Activated CD8-positive, alpha-beta memory T cell treated with anti-CD3 and anti-CD28 coated beads, Interleukin-2, amount 50 U/mL, for 24 hours (primary cell): ENCODE data around the gene PLXNA1.

Experiments used
- DNase-seq: peaks from one replicate; pipeline ENCODE4 v3.0.0-alpha.2; 2020; ENCODE audit errors: extremely low read depth

Gene PLXNA1

DNA sequence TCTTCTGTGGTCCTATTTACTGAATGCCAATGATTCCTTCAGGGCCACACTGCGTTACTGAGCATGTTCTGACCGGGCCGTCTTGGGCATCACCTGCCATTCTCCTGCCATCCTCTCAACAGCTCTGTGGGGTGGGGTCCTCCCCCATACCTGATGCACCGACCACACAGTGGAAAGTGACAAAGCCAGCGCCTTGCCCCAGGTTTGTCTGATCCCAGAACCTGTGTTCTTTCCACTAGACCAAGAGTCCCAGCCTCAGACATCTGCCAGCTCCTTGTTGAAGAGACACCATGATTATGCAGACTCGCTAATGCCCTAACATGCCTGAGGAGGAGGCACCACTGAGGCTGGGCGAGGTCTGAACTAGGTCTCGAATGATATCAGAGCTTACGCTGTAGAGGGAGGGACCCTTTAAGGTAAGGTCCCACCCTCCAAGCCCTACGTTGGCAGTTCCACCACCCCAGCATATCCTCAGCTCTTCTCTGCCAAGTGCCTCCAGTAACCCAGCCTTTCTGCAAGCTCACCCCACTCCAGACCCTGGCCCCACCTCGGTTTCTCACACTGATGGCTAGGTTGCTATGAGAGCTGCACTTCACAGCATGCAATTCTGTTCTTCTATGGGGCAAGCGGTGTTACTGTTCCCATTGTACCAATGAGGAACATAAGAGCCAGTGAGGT, 29.8 kb upstream of the PLXNA1 start:
- no peak for DNase-seq

DNA sequence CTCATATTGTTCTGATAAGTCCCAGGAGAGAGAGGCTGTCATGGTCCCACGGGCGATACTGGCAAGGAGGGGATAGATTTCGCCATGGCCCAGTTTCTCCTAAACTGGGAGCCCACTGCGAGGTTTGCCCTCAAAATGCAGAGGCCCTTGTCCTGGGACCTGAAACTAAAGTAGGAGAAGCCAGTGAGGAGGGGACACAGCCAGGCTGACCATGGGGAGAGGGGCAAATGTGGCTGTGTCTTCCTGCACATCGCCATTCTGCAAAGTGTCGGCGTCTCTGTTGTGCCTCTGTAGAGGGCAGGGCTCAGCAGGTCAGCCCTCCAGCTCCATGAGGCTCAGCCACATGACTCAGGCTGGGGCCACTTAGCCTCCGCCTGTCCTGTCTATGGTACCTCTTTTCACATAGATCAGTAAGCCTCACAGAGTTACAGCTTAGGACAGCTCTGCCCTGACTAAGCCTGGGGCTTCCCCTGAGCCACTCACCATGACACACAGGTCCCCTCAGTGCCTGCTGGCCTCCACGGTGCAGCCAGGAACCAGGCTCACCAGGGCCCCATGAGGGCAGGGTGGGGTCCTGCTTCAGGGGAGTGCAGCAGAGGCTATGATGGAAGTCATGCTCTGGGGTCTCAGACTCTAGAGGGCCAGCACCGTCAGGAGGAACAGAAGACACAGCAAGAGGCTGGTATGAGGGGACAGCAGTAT, 28.6 kb upstream of the PLXNA1 start:
- DNase-seq, result no peak

- DNase-seq, result no peak
These were observed 27.7 kb upstream of the PLXNA1 start for GRCh38 chr3:126955004-126955790.

DNA sequence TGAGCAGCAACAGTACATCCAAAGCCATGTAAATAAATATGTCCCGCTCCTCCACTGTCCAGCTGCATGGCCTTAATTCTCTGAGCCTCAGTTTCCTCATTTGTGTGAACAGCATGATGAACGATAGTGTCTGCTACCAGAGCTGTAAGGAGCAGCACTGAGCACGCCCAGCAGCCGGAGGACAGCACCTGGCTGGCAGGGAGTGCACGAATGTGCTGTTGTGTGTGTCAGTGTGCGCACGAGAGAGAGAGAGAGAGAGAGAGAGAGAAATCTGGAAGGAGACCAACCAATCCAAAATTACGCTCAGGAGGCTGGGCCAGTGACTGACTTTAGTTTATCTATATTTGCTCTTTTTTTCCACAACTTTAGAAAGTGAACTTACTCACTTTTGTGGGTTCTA, 26.6 kb upstream of the PLXNA1 start:
- DNase-seq, result no peak

DNA sequence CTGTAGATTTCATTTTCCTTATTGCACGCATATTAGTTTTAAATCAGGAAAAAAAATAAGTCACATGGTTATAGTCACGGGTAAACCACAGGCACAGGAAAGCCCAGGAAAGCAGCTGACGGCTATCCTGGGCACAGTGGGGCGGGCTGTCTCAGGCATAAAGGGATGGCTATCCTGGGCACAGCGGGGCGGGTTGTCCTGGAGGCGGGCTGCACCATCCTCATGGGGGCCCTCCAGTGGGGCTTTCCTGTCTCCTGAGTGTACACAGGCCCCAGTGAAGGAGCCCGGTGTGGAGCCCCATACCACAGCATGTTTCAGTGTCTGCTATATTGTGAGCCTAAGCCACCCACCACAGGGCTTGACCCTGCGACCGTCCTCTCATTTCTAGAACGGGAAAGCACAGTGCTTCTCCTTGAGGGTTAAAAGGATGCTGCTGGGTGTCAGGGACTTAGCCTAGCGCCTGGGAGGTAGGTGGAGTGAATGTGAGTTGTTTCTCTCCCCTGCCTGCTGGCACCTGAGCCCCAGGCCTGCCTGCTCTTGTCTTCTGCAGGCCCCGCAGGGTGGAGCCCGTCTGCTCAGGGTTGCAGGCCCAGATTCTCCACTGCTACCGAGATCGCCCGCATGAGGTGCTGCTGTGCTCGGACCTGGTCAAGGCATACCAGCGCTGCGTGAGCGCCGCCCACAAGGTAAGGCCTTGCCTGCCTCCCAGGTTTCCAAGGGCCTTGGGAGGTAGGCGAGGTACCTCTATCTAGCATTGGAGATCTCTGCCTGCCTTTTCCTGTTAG, 25.9 kb upstream of the PLXNA1 start:
- no peak for DNase-seq

DNA sequence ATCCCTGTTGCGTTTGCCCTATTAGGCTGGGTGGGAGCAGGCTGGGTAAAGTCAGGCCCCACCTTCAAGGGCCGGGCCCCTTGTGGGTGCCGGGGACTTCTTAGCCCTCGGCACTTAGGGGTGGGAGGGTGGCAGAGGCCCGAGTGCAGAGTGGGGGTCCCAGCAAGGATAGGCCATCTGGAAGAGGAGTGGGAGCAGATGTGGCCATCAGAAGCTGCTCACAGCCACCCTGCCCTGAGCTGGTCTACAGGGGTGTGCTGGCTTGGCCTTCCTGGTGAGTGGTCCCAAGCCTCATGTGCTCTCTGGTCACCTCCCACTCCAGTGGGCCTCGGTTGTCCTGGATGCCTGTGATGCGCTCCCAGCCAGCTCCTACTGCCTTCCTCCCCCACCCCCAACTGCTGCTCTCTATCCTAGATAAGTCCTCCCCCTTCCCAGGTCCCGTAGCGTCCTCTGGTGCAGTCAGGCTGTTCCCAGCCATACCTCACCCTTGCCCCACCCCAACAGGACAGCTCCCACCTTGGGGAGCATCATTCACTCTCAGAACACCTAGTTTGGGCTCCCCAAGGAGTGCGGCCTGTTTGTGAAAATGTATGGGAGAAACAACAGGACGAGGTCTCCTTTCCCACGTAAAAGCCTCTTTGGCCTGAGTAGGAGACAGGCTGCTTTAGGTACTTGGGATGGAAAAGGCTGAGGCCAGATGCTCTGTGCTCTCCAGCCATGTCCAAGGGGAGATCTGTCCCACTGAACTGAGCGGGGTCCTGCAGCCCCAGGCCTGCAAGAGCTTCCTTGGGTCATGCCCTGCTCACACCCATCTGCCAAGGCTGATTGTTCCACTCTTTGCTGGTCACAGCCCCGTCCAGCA, 24.9 kb upstream of the PLXNA1 start:
- DNase-seq, result no peak

- DNase-seq, result no peak
These were observed 24.3 kb upstream of the PLXNA1 start for GRCh38 chr3:126958638-126959085.

DNA sequence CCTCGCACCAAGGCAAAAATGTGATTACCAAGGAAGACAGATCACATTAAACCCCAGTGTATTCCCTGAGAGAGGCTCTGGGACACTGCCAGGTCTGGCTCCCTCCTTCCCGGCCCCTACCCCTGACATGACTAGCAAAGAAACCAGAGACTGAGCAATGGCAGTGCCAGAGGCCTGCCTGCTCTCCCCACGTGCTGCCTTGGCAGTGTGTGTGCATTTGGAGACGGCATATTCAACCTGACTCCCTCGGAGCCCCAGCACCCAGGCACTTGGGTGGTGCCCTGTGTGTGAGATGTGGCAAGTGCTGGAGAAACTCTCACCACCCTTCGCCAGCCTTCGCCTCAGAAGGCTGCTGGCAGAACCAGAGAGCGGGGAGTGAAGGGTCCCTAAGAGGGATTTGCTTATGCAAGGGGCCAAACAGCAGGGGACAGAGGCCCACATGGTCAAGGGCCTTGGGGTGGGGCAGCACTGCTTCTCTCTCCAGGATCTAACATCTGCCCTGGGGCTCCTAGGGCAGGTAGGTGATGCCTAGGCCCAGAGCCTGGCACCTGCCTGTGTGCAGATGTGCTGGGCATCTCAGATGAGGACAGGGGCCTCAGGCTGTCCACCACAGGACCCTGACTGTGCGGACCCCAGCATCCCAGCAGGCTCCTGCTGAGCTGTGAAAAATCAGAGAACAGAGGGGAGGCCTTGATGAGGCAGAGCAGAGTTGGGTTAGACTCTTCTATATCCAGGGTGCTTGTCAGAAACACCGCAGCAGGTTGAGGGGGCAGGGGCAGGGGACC, 23.6 kb upstream of the PLXNA1 start:
- DNase-seq, result no peak

DNA sequence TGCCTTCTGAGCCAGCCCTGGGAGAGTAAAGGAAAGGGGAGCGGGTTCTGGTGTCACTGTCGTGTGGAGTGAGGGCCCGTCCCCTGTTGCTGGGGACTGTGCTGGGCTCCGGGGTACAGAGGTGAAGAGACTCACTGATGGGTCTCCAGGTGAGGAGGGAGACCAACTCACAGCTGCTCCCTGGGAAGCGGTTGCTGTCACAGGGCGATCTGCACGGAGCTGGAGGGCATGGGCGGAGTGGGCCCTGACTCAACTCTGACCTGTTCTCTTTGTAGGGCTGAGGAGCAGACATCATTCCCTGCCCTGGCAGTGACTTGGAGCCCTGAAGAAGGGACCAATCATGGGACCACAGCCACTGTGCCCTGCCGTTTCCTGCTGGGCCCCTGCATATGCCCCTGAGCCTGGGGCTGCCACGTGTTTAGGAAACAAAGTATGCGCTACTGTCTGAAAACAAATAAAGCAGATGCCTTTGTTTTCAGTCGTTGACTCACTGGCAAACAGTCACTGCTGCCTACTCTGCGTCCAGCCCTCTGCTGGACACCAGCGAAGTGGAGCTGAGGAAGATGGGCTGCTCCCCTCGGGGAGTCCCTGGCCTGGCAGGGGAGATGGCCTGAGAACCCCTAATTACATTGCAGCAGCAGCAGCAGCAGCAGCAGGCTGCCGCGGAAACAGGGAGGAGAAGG, 22.9 kb upstream of the PLXNA1 start:
- DNase-seq, result no peak

DNA sequence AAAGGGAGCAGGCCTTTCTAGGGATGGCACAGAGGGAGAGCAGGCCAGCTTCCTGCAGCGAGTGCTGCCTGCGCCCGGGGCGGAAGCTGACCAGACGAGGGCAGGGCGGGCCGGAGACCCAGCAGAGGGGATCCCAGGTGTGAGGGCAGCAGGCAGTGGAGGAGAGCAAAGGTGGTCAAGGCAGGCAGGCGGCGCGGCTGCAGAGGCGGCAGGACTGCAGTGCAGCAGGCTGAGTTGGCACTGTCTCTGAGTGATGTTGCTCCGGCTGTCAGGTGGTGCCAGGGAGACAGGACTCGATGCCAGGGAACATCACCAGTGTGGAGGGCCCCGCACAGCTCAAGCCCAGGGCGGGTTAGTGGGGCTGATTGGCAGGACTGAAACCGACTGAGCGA, 22.3 kb upstream of the PLXNA1 start:
- no peak for DNase-seq

DNA sequence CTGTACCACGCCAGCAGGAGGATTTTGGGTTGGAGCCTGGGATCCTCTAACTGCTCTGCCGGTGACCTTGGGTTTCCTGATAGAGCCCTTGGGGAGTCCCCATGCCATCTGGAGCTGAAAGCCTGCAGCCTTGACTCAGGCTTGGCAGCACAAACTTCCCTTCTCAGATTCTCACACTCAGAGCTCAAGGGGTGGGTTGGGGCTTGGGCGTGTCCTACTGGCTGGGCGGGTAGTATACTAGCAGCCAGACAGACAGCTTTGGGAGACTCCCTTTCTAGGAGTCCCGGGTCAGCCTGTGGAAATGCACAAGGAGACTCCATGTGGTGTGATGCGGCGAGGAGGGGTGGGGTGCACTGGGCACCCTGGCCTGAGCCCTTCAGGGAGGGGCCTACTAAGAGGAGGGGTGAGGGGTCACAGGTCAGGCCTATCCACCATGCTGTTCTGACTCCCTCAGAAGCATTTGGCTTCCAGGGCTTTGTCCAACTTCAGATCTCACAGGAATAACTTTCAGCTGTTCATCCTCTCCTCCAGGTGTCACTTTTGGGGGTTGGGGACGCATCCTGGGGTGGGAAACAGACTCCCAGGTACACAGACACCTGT, 21.6 kb upstream of the PLXNA1 start:
- no peak for DNase-seq

- no peak for DNase-seq
These were observed 21.0 kb upstream of the PLXNA1 start for GRCh38 chr3:126961791-126962461.

GRCh38 chr3:126962756-126963155, 20.2 kb upstream of the PLXNA1 start:
- DNase-seq, result no peak

DNA sequence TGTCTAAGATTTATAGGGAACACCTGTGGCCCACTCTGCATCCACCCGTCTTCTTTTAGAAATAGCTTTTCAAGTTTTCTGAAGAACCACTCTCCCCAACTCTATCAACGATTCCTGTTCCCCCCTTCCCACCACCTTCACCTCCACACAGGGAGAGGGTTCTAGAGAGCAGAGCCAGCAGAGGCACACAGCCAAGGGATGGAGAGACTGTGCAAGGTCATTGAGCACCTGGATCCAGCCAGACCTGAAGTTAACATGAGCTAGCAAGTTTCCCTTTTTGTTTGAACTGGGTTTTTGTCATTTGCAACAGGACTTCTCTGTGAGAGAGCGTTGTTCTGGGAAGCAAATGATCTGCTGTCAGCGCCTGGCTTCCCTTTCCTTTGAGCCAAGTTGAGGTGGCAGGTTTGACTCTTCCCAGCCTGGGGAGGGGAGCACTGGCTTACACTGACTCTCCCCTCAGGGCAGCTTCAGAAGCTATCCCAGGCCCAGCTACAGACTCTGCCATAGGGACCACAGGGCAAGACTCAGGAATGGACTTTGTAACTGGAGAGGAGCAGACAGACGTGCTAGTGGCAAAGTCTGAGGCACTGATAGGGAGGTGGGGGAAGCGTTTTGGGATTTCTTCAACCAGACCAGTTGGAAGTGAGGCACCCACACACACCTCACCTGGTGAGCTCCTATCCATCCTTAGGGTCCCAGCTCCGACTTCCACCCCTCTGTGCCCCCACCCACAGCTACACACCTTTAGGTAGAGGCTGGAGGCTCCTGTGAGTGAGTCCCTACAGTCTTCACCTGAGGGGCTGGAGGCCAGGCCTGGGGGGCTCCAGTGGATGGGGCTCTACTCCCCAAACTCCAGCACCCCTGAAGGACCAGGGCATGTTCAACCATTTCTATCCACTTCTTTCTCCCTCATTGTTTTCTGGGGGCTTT, 19.4 kb upstream of the PLXNA1 start:
- DNase-seq, result no peak

GRCh38 chr3:126964261-126964660, 18.7 kb upstream of the PLXNA1 start:
- DNase-seq, result no peak

- no peak for DNase-seq
These were observed 18.0 kb upstream of the PLXNA1 start for GRCh38 chr3:126964950-126965349.

- no peak for DNase-seq
These were observed 17.3 kb upstream of the PLXNA1 start for GRCh38 chr3:126965526-126966080.
